C4-2B (cell line): ENCODE data around the gene SLIT3.
A peak's percentile ranks its signal among the peaks of the same experiment; 100 is the strongest.

Experiments used
- H3K27ac ChIP-seq: fragments of 450-650 bp; 2 replicates; pipeline ENCODE4 v1.5.1; 2017
- CTCF ChIP-seq: fragments of 450-650 bp; conservative IDR thresholded peaks from 2 replicates; pipeline ENCODE4 v1.5.1; 2017; ENCODE audit warnings: mild to moderate bottlenecking
- ZFX ChIP-seq: fragments of 450-650 bp; IDR thresholded peaks from 2 replicates; pipeline ENCODE4 v1.6.1; 2017

The SLIT3 gene

GRCh38 chr5:169336242-169336641 is 35.3 kb upstream of the SLIT3 start:
- no peak overlapping the region for H3K27ac ChIP-seq
- no peak for TF ChIP-seq CTCF
- TF ChIP-seq ZFX: no peak

- no peak overlapping the region for H3K27ac ChIP-seq
- no peak for TF ChIP-seq CTCF
- TF ChIP-seq ZFX: no peak
Observed at GRCh38 chr5:169335806-169336205, 34.9 kb upstream of the SLIT3 start.

- no peak for TF ChIP-seq ZFX
- TF ChIP-seq CTCF: no peak
- no peak overlapping the region for H3K27ac ChIP-seq
Observed at GRCh38 chr5:169333518-169333917, 32.6 kb upstream of the SLIT3 start.

- no peak overlapping the region for H3K27ac ChIP-seq
- no peak for TF ChIP-seq ZFX
- peak; percentile 9; the same call in 1 of the 2 replicates for TF ChIP-seq CTCF
Observed at GRCh38 chr5:169331292-169331852, 30.4 kb upstream of the SLIT3 start.

- H3K27ac ChIP-seq: no peak overlapping the region
- no peak for TF ChIP-seq ZFX
- no peak for TF ChIP-seq CTCF
Observed at GRCh38 chr5:169328401-169328800, 27.5 kb upstream of the SLIT3 start.

- TF ChIP-seq ZFX (no peak), CTCF (no peak)
- H3K27ac ChIP-seq: no peak overlapping the region
Observed at GRCh38 chr5:169325273-169325672, 24.3 kb upstream of the SLIT3 start.

GRCh38 chr5:169318556-169318955 is 17.6 kb upstream of the SLIT3 start:
- H3K27ac ChIP-seq: no peak overlapping the region
- TF ChIP-seq CTCF (no peak), ZFX (no peak)
